ENCODE measurements around the gene COL26A1.

The COL26A1 gene

GRCh38 chr7:101386177-101386557 is 23.5 kb downstream of the COL26A1 start:
- Histone ChIP-seq H3K27ac (ENCODE audit: low read depth, low read length) (no peak overlapping the region), H3K9ac (ENCODE audit: low read depth in 1 of 2, low read length in 2 of 2) (no peak overlapping the region), H3K36me3 (ENCODE audit: control insufficient read depth in 1 of 2, insufficient read depth in 2 of 2, low read length in 2 of 2) (no peaks in the 10 kb centered on the region), H3K9me3 (ENCODE audit: control insufficient read depth in 1 of 2, low read length in 2 of 2) (no peaks in the 10 kb centered on the region), H3K4me1 (ENCODE audit: control insufficient read depth in 1 of 2, insufficient read depth in 2 of 2, low read length in 2 of 2) (no peaks in the 10 kb centered on the region), H3K4me3 (ENCODE audit: low read depth in 1 of 2, low read length in 2 of 2) (no peak overlapping the region), H3K27me3 (ENCODE audit: control insufficient read depth in 1 of 2, insufficient read depth in 2 of 2, low read length in 2 of 2) (no peaks in the 10 kb centered on the region)

DNA sequence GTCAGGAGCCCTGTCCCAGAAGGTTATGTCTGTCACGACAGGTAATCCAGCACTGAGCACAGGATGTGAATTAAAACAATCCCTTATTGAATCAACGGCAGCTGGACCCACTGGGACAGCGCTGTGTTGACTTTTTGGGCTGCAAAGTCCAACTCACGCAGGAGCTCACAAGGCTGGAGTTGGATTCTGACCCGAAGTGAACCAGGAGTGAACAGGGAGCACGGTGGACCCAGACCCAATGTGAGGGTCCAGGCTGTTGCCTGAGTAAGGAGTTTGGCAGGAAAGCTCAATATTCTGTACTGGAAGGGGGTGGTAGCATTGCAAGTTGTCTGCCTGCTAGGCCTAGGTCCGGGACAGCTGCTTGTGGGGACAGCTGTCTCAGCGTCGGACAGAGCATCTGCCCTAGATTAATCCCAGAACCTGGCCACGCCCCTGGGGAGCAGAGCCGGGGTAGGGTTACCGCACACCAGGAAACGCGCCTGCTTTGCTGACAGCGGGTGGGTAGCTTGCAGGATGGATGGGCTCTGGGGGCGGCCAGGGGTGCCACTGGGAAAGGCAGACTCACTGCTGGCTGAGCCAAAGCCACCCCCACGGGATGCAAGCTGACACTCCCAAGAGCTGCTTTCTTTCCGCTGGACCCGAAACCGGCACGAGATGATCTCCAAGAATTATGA is 24.0 kb downstream of the COL26A1 start:
- no peaks in the 10 kb centered on the region for H3K36me3 ChIP-seq (ENCODE audit: control insufficient read depth in 1 of 2, insufficient read depth in 2 of 2, low read length in 2 of 2)
- H3K27me3 ChIP-seq (ENCODE audit: control insufficient read depth in 1 of 2, insufficient read depth in 2 of 2, low read length in 2 of 2): no peaks in the 10 kb centered on the region
- no peaks in the 10 kb centered on the region for H3K9me3 ChIP-seq (ENCODE audit: control insufficient read depth in 1 of 2, low read length in 2 of 2)
- H3K4me1 ChIP-seq (ENCODE audit: control insufficient read depth in 1 of 2, insufficient read depth in 2 of 2, low read length in 2 of 2): no peaks in the 10 kb centered on the region
- no peak overlapping the region for H3K4me3 ChIP-seq (ENCODE audit: low read depth in 1 of 2, low read length in 2 of 2)
- H3K9ac ChIP-seq (ENCODE audit: low read depth in 1 of 2, low read length in 2 of 2): no peak overlapping the region
- no peak overlapping the region for H3K27ac ChIP-seq (ENCODE audit: low read depth, low read length)

DNA sequence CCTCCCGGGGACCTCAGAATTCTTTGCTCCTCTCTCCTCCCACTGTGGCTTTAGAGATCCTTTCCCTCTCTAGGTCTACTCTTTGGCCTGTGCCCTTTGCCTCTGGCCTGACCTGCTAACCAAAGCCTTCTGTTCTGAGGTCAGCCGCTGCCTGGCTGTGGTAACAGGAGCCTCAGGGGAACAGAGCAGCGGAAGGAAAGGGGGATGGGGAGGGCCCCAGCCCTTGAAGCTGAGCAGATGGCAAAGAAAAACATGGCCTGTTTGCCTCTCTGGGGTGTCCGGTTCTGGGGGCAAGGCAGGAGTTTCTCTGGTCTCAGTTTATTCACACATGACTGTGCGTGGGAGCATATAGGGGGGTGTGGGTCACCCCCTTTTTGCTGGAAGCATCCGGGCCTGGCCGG is 28.2 kb downstream of the COL26A1 start:
- H3K9ac ChIP-seq (ENCODE audit: low read depth in 1 of 2, low read length in 2 of 2): no peak overlapping the region
- H3K4me1 ChIP-seq (ENCODE audit: control insufficient read depth in 1 of 2, insufficient read depth in 2 of 2, low read length in 2 of 2): no peaks in the 10 kb centered on the region
- no peaks in the 10 kb centered on the region for H3K9me3 ChIP-seq (ENCODE audit: control insufficient read depth in 1 of 2, low read length in 2 of 2)
- H3K4me3 ChIP-seq (ENCODE audit: low read depth in 1 of 2, low read length in 2 of 2): no peak overlapping the region
- no peak overlapping the region for H3K27ac ChIP-seq (ENCODE audit: low read depth, low read length)
- no peaks in the 10 kb centered on the region for H3K36me3 ChIP-seq (ENCODE audit: control insufficient read depth in 1 of 2, insufficient read depth in 2 of 2, low read length in 2 of 2)
- no peaks in the 10 kb centered on the region for H3K27me3 ChIP-seq (ENCODE audit: control insufficient read depth in 1 of 2, insufficient read depth in 2 of 2, low read length in 2 of 2)

DNA sequence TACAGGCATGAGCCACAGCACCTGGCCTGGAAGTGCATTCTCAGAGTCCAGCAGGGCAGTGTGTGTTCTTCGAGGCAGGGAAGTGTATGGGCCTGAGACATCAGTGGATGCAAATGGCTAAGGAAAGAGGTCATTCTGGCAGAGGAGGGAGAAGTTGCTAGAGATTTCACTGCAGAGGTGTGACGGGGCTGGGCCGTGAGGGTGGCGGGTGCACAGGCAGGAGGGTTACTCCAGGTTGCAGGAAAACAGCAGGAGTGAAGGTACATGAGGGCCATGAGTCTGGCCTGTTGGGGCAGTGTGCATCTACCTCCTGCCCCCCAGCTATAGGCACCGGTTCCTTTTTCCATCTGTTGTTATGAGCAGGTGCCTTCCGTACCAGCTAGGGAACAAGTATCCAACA is 29.3 kb downstream of the COL26A1 start:
- no peaks in the 10 kb centered on the region for H3K4me1 ChIP-seq (ENCODE audit: control insufficient read depth in 1 of 2, insufficient read depth in 2 of 2, low read length in 2 of 2)
- H3K36me3 ChIP-seq (ENCODE audit: control insufficient read depth in 1 of 2, insufficient read depth in 2 of 2, low read length in 2 of 2): no peaks in the 10 kb centered on the region
- peaks cover 0 to 8% of the 10 kb centered on the region in 2 donors for H3K27me3 ChIP-seq (ENCODE audit: control insufficient read depth in 1 of 2, insufficient read depth in 2 of 2, low read length in 2 of 2)
- no peaks in the 10 kb centered on the region for H3K9me3 ChIP-seq (ENCODE audit: control insufficient read depth in 1 of 2, low read length in 2 of 2)
- H3K4me3 ChIP-seq (ENCODE audit: low read depth in 1 of 2, low read length in 2 of 2): no peak overlapping the region
- no peak overlapping the region for H3K27ac ChIP-seq (ENCODE audit: low read depth, low read length)
- no peak overlapping the region for H3K9ac ChIP-seq (ENCODE audit: low read depth in 1 of 2, low read length in 2 of 2)

DNA sequence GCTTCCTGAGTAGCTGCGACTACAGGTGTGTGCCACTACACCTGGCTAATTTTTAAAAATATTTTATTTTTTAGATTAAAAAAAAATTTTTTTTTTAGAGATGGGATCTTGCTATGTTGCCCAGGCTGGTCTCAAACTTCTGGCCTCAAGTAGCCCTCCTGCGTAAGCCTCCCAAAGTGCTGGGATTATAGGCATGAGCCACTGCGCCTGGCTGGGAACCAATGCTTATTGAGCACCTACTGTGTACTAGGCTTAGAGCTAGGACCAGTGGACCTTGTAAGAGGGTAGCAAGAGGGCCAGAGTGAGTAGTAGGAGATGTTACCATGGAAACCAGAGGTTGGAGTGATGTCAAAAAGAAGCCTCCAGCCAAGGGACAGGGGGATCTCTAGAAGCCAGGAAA is 31.2 kb downstream of the COL26A1 start:
- H3K4me1 ChIP-seq (ENCODE audit: control insufficient read depth in 1 of 2, insufficient read depth in 2 of 2, low read length in 2 of 2): no peaks in the 10 kb centered on the region
- H3K27me3 ChIP-seq (ENCODE audit: control insufficient read depth in 1 of 2, insufficient read depth in 2 of 2, low read length in 2 of 2): peaks cover 0 to 8% of the 10 kb centered on the region in 2 donors

GRCh38 chr7:101395376-101395775 is 32.7 kb downstream of the COL26A1 start:
- peaks cover 0 to 14% of the 10 kb centered on the region in 2 donors for H3K27me3 ChIP-seq (ENCODE audit: control insufficient read depth in 1 of 2, insufficient read depth in 2 of 2, low read length in 2 of 2)
- H3K9ac ChIP-seq (ENCODE audit: low read depth in 1 of 2, low read length in 2 of 2): no peak overlapping the region
- no peaks in the 10 kb centered on the region for H3K4me1 ChIP-seq (ENCODE audit: control insufficient read depth in 1 of 2, insufficient read depth in 2 of 2, low read length in 2 of 2)
- H3K9me3 ChIP-seq (ENCODE audit: control insufficient read depth in 1 of 2, low read length in 2 of 2): no peaks in the 10 kb centered on the region
- no peaks in the 10 kb centered on the region for H3K36me3 ChIP-seq (ENCODE audit: control insufficient read depth in 1 of 2, insufficient read depth in 2 of 2, low read length in 2 of 2)
- no peak overlapping the region for H3K27ac ChIP-seq (ENCODE audit: low read depth, low read length)
- H3K4me3 ChIP-seq (ENCODE audit: low read depth in 1 of 2, low read length in 2 of 2): no peak overlapping the region

More for the DNA sequence above, 31.2 kb downstream of the COL26A1 start:
- H3K9me3 ChIP-seq (ENCODE audit: control insufficient read depth in 1 of 2, low read length in 2 of 2): no peaks in the 10 kb centered on the region
- no peaks in the 10 kb centered on the region for H3K36me3 ChIP-seq (ENCODE audit: control insufficient read depth in 1 of 2, insufficient read depth in 2 of 2, low read length in 2 of 2)
- H3K9ac ChIP-seq (ENCODE audit: low read depth in 1 of 2, low read length in 2 of 2): no peak overlapping the region
- H3K4me3 ChIP-seq (ENCODE audit: low read depth in 1 of 2, low read length in 2 of 2): no peak overlapping the region
- no peak overlapping the region for H3K27ac ChIP-seq (ENCODE audit: low read depth, low read length)

GRCh38 chr7:101397243-101397642 is 34.6 kb downstream of the COL26A1 start:
- peaks cover 12 to 19% of the 10 kb centered on the region in 2 donors for H3K27me3 ChIP-seq (ENCODE audit: control insufficient read depth in 1 of 2, insufficient read depth in 2 of 2, low read length in 2 of 2)

GRCh38 chr7:101397770-101398324 is 35.2 kb downstream of the COL26A1 start:
- peaks cover 13 to 19% of the 10 kb centered on the region in 2 donors for H3K27me3 ChIP-seq (ENCODE audit: control insufficient read depth in 1 of 2, insufficient read depth in 2 of 2, low read length in 2 of 2)
- H3K9me3 ChIP-seq (ENCODE audit: control insufficient read depth in 1 of 2, low read length in 2 of 2): no peaks in the 10 kb centered on the region
- no peak overlapping the region for H3K4me3 ChIP-seq (ENCODE audit: low read depth in 1 of 2, low read length in 2 of 2)
- H3K27ac ChIP-seq (ENCODE audit: low read depth, low read length): no peak overlapping the region
- no peak overlapping the region for H3K9ac ChIP-seq (ENCODE audit: low read depth in 1 of 2, low read length in 2 of 2)
- no peaks in the 10 kb centered on the region for H3K36me3 ChIP-seq (ENCODE audit: control insufficient read depth in 1 of 2, insufficient read depth in 2 of 2, low read length in 2 of 2)
- H3K4me1 ChIP-seq (ENCODE audit: control insufficient read depth in 1 of 2, insufficient read depth in 2 of 2, low read length in 2 of 2): no peaks in the 10 kb centered on the region

More at GRCh38 chr7:101397243-101397642, 34.6 kb downstream of the COL26A1 start:
- no peaks in the 10 kb centered on the region for H3K36me3 ChIP-seq (ENCODE audit: control insufficient read depth in 1 of 2, insufficient read depth in 2 of 2, low read length in 2 of 2)
- no peaks in the 10 kb centered on the region for H3K4me1 ChIP-seq (ENCODE audit: control insufficient read depth in 1 of 2, insufficient read depth in 2 of 2, low read length in 2 of 2)
- no peaks in the 10 kb centered on the region for H3K9me3 ChIP-seq (ENCODE audit: control insufficient read depth in 1 of 2, low read length in 2 of 2)
- H3K9ac ChIP-seq (ENCODE audit: low read depth in 1 of 2, low read length in 2 of 2): no peak overlapping the region
- H3K27ac ChIP-seq (ENCODE audit: low read depth, low read length): no peak overlapping the region
- no peak overlapping the region for H3K4me3 ChIP-seq (ENCODE audit: low read depth in 1 of 2, low read length in 2 of 2)

DNA sequence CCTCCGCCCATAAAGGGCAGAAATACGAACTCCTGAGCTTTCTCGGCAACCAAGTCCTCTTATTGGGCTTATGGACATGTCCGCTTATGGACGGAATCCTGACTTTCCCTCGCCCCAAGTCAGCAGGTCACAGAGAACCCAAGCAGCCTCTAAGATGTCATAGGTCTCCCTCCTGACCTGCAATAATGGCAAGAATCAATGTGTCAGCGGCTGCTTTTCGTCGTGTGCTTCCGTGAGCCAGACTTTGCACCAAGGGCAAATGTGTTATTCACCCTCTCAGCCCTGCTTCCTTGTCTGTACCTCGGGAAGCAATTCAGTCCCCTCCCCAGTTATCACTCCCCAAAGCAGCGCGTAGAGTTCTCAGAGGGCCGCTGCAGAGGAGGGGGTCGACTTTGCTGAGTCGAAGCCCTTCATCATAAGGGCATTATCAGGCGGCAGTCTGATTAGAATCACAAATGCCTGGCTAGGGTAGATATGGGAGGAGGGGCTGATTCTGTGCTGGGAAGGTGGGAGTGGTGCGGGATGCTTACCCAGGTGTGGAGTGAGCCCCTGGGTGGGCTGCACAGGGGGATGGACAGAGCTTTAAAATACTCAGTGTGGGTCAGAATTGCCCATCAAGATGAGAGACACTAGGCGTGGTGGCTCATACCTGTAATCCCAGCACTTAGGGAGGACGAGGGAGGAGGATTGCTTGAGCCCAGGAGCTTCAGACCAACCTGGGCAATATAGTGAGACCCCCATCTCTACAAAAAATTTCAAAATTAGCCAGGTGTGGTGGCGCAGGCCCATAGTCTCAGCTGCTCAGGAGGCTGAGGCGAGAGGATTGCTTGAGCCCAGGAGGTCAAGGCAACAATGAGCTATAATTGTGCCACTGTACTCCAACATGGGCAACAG is 36.0 kb downstream of the COL26A1 start:
- H3K27ac ChIP-seq (ENCODE audit: low read depth, low read length): no peak overlapping the region
- H3K36me3 ChIP-seq (ENCODE audit: control insufficient read depth in 1 of 2, insufficient read depth in 2 of 2, low read length in 2 of 2): no peaks in the 10 kb centered on the region
- peaks cover 13 to 19% of the 10 kb centered on the region in 2 donors for H3K27me3 ChIP-seq (ENCODE audit: control insufficient read depth in 1 of 2, insufficient read depth in 2 of 2, low read length in 2 of 2)
- no peak overlapping the region for H3K9ac ChIP-seq (ENCODE audit: low read depth in 1 of 2, low read length in 2 of 2)
- H3K4me1 ChIP-seq (ENCODE audit: control insufficient read depth in 1 of 2, insufficient read depth in 2 of 2, low read length in 2 of 2): no peaks in the 10 kb centered on the region
- H3K4me3 ChIP-seq (ENCODE audit: low read depth in 1 of 2, low read length in 2 of 2): no peak overlapping the region
- H3K9me3 ChIP-seq (ENCODE audit: control insufficient read depth in 1 of 2, low read length in 2 of 2): no peaks in the 10 kb centered on the region

GRCh38 chr7:101399759-101400158 is 37.1 kb downstream of the COL26A1 start:
- Histone ChIP-seq H3K27ac (ENCODE audit: low read depth, low read length) (no peak overlapping the region), H3K9me3 (ENCODE audit: control insufficient read depth in 1 of 2, low read length in 2 of 2) (no peaks in the 10 kb centered on the region), H3K36me3 (ENCODE audit: control insufficient read depth in 1 of 2, insufficient read depth in 2 of 2, low read length in 2 of 2) (no peaks in the 10 kb centered on the region), H3K9ac (ENCODE audit: low read depth in 1 of 2, low read length in 2 of 2) (no peak overlapping the region), H3K4me3 (ENCODE audit: low read depth in 1 of 2, low read length in 2 of 2) (no peak overlapping the region), H3K4me1 (ENCODE audit: control insufficient read depth in 1 of 2, insufficient read depth in 2 of 2, low read length in 2 of 2) (no peaks in the 10 kb centered on the region), H3K27me3 (ENCODE audit: control insufficient read depth in 1 of 2, insufficient read depth in 2 of 2, low read length in 2 of 2) (peaks cover 13 to 19% of the 10 kb centered on the region in 2 donors)
